CD4-positive, alpha-beta T cell treated with Interleukin-15 for 4 hours (primary cell): ENCODE results near the gene GPR149.
"Not testable (repeated sequence)": the region's sequence is repeated elsewhere in the genome, so short reads cannot be mapped to it uniquely, and the experiment has no call there.

Experiments
- DNase-seq: peaks from one replicate; pipeline ENCODE4 v3.0.0-alpha.2; 2020; ENCODE audit warnings: low spot score

The GPR149 gene

GRCh38 chr3:154430014-154430413 lies at the start of gene GPR149:
GPR149 (minus strand) TSS chr3:154430190; CDS start chr3:154429615, 575 bp downstream.
- DNase-seq = no peak

- DNase-seq = no peak
Observed at GRCh38 chr3:154473769-154474168, 43.8 kb upstream of the GPR149 start.

- no peak for DNase-seq
Observed at GRCh38 chr3:154469585-154469984, 39.6 kb upstream of the GPR149 start.

- no peak for DNase-seq
Observed at GRCh38 chr3:154464440-154465190, 34.6 kb upstream of the GPR149 start.

GRCh38 chr3:154458560-154458959 lies 28.6 kb upstream of the GPR149 start:
- DNase-seq = no peak

GRCh38 chr3:154439081-154439480 lies 9.1 kb upstream of the GPR149 start:
- DNase-seq = not testable (repeated sequence)

- no peak for DNase-seq
Observed at GRCh38 chr3:154431043-154431442, 1.1 kb upstream of the GPR149 start.

- DNase-seq = no peak
Observed at GRCh38 chr3:154428286-154429206, 1.4 kb downstream of the GPR149 start.

GRCh38 chr3:154427685-154428285 lies 2.2 kb downstream of the GPR149 start:
- DNase-seq = no peak

GRCh38 chr3:154422694-154423093 lies 7.3 kb downstream of the GPR149 start:
- DNase-seq = no peak

- no peak for DNase-seq
Observed at GRCh38 chr3:154421083-154421482, 8.9 kb downstream of the GPR149 start.

- DNase-seq = no peak
Observed at GRCh38 chr3:154398084-154398967, 31.7 kb downstream of the GPR149 start.

GRCh38 chr3:154389861-154390260 lies 40.1 kb downstream of the GPR149 start:
- DNase-seq = no peak

- DNase-seq = no peak
Observed at GRCh38 chr3:154384479-154384878, 45.5 kb downstream of the GPR149 start.

- DNase-seq = no peak
Observed at GRCh38 chr3:154378311-154378710, 51.7 kb downstream of the GPR149 start.

GRCh38 chr3:154367221-154367620 lies 62.8 kb downstream of the GPR149 start:
- no peak for DNase-seq

GRCh38 chr3:154364849-154365248 lies 65.1 kb downstream of the GPR149 start:
- DNase-seq = no peak

GRCh38 chr3:154361099-154361498 lies 68.9 kb downstream of the GPR149 start:
- DNase-seq = no peak

- DNase-seq = no peak
Observed at GRCh38 chr3:154356009-154356408, 74.0 kb downstream of the GPR149 start.

GRCh38 chr3:154349223-154349622 lies 80.8 kb downstream of the GPR149 start:
- no peak for DNase-seq

GRCh38 chr3:154345422-154346122 lies 84.4 kb downstream of the GPR149 start:
- DNase-seq = no peak
